Endothelial cell of umbilical vein (primary cell): ENCODE measurements around the gene TSPAN15. TPM values are rescaled to one million over a fixed set of nuclear protein-coding genes. Genes with fewer than 3 reads are reported as not detected.
A peak's percentile ranks its signal among the peaks of the same experiment; 100 is the strongest.

Source experiments
- BruUV-seq: library from RNA; stranded (reverse); fragments of 400-500 nt; replicated peaks from 2 replicates; lab custom pipeline; 2021; lab: Mats Ljungman, UMichigan
- CTCF ChIA-PET: fragments of 300-600, 350-600 bp; sonication (Branson Sonifier 250); formaldehyde crosslinking; loops from one replicate; lab custom pipeline; 2021; ENCODE audit warnings: antibody characterized with exemption, inconsistent platforms; lab: Charles Lee
- POLR2A ChIA-PET: fragments of 300-600, 350-600 bp; sonication (Branson Sonifier 250); formaldehyde crosslinking; loops from one replicate; lab custom pipeline; 2021; ENCODE audit warnings: antibody characterized with exemption, inconsistent platforms; lab: Charles Lee
- DNase-seq: peaks from one replicate; pipeline ENCODE4 v3.0.0-alpha.2; 2011; ENCODE audit warnings: low read depth, low spot score
- FAIRE-seq: peaks from 2 replicates; lab custom pipeline; 2011; peaks lifted over from hg19 to GRCh38; lab: Jason Lieb, UNC
- H2AFZ ChIP-seq: 2 replicates; pipeline ENCODE4 v1.6.0; 2012; ENCODE audit warnings: low read depth, low read length, control low read depth, inconsistent platforms
- H3K27ac ChIP-seq: 2 replicates; pipeline ENCODE4 v1.5.1; 2011; ENCODE audit warnings: low read depth, mild to moderate bottlenecking, control low read depth, low read length, moderate library complexity; ENCODE audit not compliant: insufficient read depth
- H3K27me3 ChIP-seq, 2 experiments: 2 replicates each; pipeline versions ENCODE4 v1.6.0 to v1.6.1; 2011; ENCODE audit warnings: low read length in 2 of 2, mixed read lengths in 1 of 2; ENCODE audit not compliant: control insufficient read depth in 2 of 2, insufficient read depth in 2 of 2
- H3K36me3 ChIP-seq, 2 experiments: 2 replicates in 1 of 2; 3 replicates in 1 of 2; pipeline ENCODE4 v1.5.1; 2011; ENCODE audit warnings: low read length in 2 of 2, mild to moderate bottlenecking in 1 of 2, moderate library complexity in 1 of 2; ENCODE audit not compliant: control insufficient read depth in 2 of 2, insufficient read depth in 2 of 2; ENCODE audit errors: extremely low read depth in 1 of 2
- H3K4me1 ChIP-seq: 3 replicates; pipeline ENCODE4 v1.5.1; 2011; ENCODE audit warnings: mild to moderate bottlenecking, low read length; ENCODE audit not compliant: control insufficient read depth, insufficient read depth; ENCODE audit errors: extremely low read depth
- H3K4me2 ChIP-seq: 2 replicates; pipeline ENCODE4 v1.6.1; 2011; ENCODE audit warnings: low read length, control low read depth, mixed read lengths; ENCODE audit not compliant: insufficient read depth
- H3K4me3 ChIP-seq, 3 experiments: fragments of 200-600 bp in 1 of 3; sonication (generic), shearing (Covaris generic) in 1 of 3; replicated peaks in 1 of 3; 2 replicates each; pipeline ENCODE4 v1.5.1; 2011 to 2016; ENCODE audit warnings: control low read depth in 3 of 3, low read length in 3 of 3, mild to moderate bottlenecking in 2 of 3, inconsistent platforms in 1 of 3, low read depth in 1 of 3, moderate library complexity in 1 of 3; ENCODE audit not compliant: insufficient read depth in 1 of 3
- H3K79me2 ChIP-seq: 2 replicates; pipeline ENCODE4 v1.6.0; 2012; ENCODE audit warnings: low read length, inconsistent platforms; ENCODE audit not compliant: control insufficient read depth, insufficient read depth
- H3K9ac ChIP-seq: replicated peaks from 2 replicates; pipeline ENCODE3; 2011; ENCODE audit warnings: low read length, control low read depth; ENCODE audit not compliant: insufficient read depth; ENCODE audit errors: extremely low read depth
- H3K9me1 ChIP-seq: replicated peaks from 3 replicates; pipeline ENCODE4 v1.6.0; 2011; ENCODE audit warnings: mild to moderate bottlenecking, low read length; ENCODE audit not compliant: control insufficient read depth, insufficient read depth; ENCODE audit errors: extremely low read depth
- H3K9me3 ChIP-seq: replicated peaks from 2 replicates; pipeline ENCODE4 v1.5.1; 2012; ENCODE audit warnings: low read length, inconsistent platforms; ENCODE audit not compliant: control insufficient read depth, insufficient read depth
- H4K20me1 ChIP-seq: replicated peaks from 2 replicates; pipeline ENCODE3; 2011; ENCODE audit warnings: mild to moderate bottlenecking, low read length; ENCODE audit not compliant: control insufficient read depth, insufficient read depth; ENCODE audit errors: extremely low read depth
- CTCF ChIP-seq, 2 donors: IDR thresholded peaks; 1 replicate in 1 of 2; 2 replicates in 1 of 2; pipeline ENCODE4 v1.5.1; 2011; ENCODE audit warnings: low read length in 2 of 2, mild to moderate bottlenecking in 2 of 2, moderate library complexity in 2 of 2, control low read depth in 1 of 2, inconsistent platforms in 1 of 2, low read depth in 1 of 2; ENCODE audit not compliant: insufficient read depth in 1 of 2; ENCODE audit errors: extremely low read depth in 1 of 2
- EZH2 ChIP-seq: IDR thresholded peaks from 2 replicates; pipeline ENCODE4 v1.6.1; 2012; ENCODE audit warnings: borderline replicate concordance, low read depth, mild to moderate bottlenecking, moderate library complexity, low read length, inconsistent platforms; ENCODE audit not compliant: severe bottlenecking
- FOS ChIP-seq: IDR thresholded peaks from 2 replicates; pipeline ENCODE4 v1.6.1; 2011; ENCODE audit warnings: mild to moderate bottlenecking, low read length, moderate library complexity, borderline replicate concordance; ENCODE audit not compliant: insufficient read depth
- GATA2 ChIP-seq: IDR thresholded peaks from 2 replicates; pipeline ENCODE4 v1.7.0; 2011; ENCODE audit warnings: low read depth, mild to moderate bottlenecking, moderate library complexity, mixed read lengths, low read length; ENCODE audit not compliant: insufficient read length, insufficient read depth
- JUN ChIP-seq: IDR thresholded peaks from 2 replicates; pipeline ENCODE4 v1.6.1; 2011; ENCODE audit warnings: borderline replicate concordance, low read depth; ENCODE audit not compliant: insufficient read length, insufficient read depth
- MAX ChIP-seq: IDR thresholded peaks from 2 replicates; pipeline ENCODE4 v1.6.1; 2011; ENCODE audit not compliant: insufficient read depth, insufficient read length
- MYC ChIP-seq: IDR thresholded peaks from one replicate; pipeline ENCODE4 v1.6.1; 2011; ENCODE audit warnings: mild to moderate bottlenecking, low read depth, low read length
- POLR2A ChIP-seq: IDR thresholded peaks from 2 replicates; pipeline ENCODE4 v1.6.1; 2012; ENCODE audit warnings: low read depth, mild to moderate bottlenecking, control low read depth, low read length
- POLR2AphosphoS5 ChIP-seq: IDR thresholded peaks from 2 replicates; pipeline ENCODE4 v1.6.1; 2012; ENCODE audit warnings: low read depth, mild to moderate bottlenecking, control low read depth, low read length, moderate library complexity; ENCODE audit not compliant: insufficient read depth
- dilution Hi-C: fragments of 300-500 bp; cut with MboI; formaldehyde crosslinking; loops from one replicate; pipeline ENCODE4 v1.15.0; 2019; ENCODE audit warnings: low sequenced_read_pairs; ENCODE audit not compliant: extremely low pct_ligation_motif_present
- intact Hi-C: fragments of 100-400 bp; cut with micrococcal nuclease; formaldehyde crosslinking; loops from one replicate; pipeline ENCODE4 v1.10.0; 2022
- polyA plus RNA-seq, 4 experiments: library from polyadenylated mRNA; depleted of rRNA in 3 of 4; stranded (reverse) in 3 of 4; unstranded in 1 of 4; fragments of >200 nt; gene quantifications; 2 replicates each; pipeline versions ENCODE4 v1.2.1 to v1.2.3, GENCODE V29; 2011 to 2012; ENCODE audit warnings: missing spikeins in 1 of 4
- total RNA-seq: library from RNA; stranded (reverse); gene quantifications from 2 replicates; pipeline ENCODE4 v1.2.3, GENCODE V29; 2021

TSPAN15 gene
- total and polyA plus RNA-seq, 2 donors (not counting 3 experiments of a cell fraction or from before 2014, with no cell fraction given) = 78.4 to 189 TPM

GRCh38 chr10:69464401-69464800, 13.1 kb downstream of the TSPAN15 start:
- peak; percentile 87 for FAIRE-seq
- no peak overlapping the region for H3K4me2 ChIP-seq
- no peak overlapping the region for H3K4me3 ChIP-seq
- dilution Hi-C loops (no loop called here), intact Hi-C loops (loop anchor here (1.0 to 2.0 kb wide), 2 partner anchors 14 to 15 kb away; partner anchors contain the start of gene TSPAN15)
- POLR2A ChIA-PET = interaction anchor here (0.9 to 1.1 kb wide), 2 partner anchors 18 to 30 kb away, joined by 3 to 4 read pairs; no protein-coding TSS in a partner anchor
- peak; percentile 87 for DNase-seq
- no peaks in the 10 kb centered on the region for H3K9me3 ChIP-seq
- H3K27me3 ChIP-seq = no peaks in the 10 kb centered on the region
- H3K27ac ChIP-seq = peak overlapping the region; percentile 45
- no peaks in the 10 kb centered on the region for H3K9me1 ChIP-seq
- BruUV-seq = no TSS peak
- H3K9ac ChIP-seq = no peak overlapping the region
- peaks cover 51% of the 10 kb centered on the region for H3K4me1 ChIP-seq
- peak overlapping the region; percentile 6 for H2AFZ ChIP-seq
- CTCF ChIA-PET = interaction anchor here (1.3 to 3.1 kb wide), 8 partner anchors 9 to 56 kb away, joined by 3 to 13 read pairs (median 9); partner anchors contain the start of gene TSPAN15
- peaks cover 21% of the 10 kb centered on the region for H3K79me2 ChIP-seq
- no peaks in the 10 kb centered on the region for H4K20me1 ChIP-seq
- TF ChIP-seq FOS = no peak
- no peak for TF ChIP-seq JUN
- no peak for TF ChIP-seq MYC
- no peak for TF ChIP-seq EZH2
- no peak for TF ChIP-seq POLR2A
- TF ChIP-seq POLR2AphosphoS5 = no peak
- TF ChIP-seq MAX = no peak
- TF ChIP-seq GATA2 = no peak
- TF ChIP-seq CTCF (IDR thresholded peaks at IDR 0.05; ENCODE audit: extremely low read depth in 1 of 2, insufficient read depth in 1 of 2, low read depth in 1 of 2, low read length in 2 of 2) = no peak
- H3K36me3 ChIP-seq = no peaks in the 10 kb centered on the region
